ENCODE data around the gene YWHAG. TPM values are rescaled to one million over a fixed set of nuclear protein-coding genes. Genes with fewer than 3 reads are reported as not detected.
A peak's percentile ranks its signal among the peaks of the same experiment; 100 is the strongest.

Gene YWHAG
- total RNA-seq, 1 donor from 2014 or later: 151 TPM

DNA sequence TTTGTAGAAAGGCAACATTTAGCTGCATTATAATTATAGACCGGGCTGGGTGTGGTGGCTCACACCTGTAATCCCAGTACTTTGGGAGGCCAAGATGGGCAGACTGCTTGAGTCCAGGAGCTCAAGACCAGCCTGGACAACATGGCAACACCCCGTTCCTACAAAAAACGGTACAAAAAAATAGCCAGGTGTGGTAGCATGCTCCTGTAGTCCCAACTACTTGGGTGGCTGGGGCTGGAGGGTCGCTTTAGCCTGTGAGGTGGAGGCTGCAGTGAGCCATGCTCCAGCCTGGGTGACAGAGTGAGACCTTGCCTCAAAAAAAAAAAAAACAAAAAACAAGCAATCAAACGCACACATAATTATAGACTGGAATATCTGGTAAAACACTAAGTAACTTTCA lies 5.0 kb downstream of the YWHAG start:
- Mint-ChIP-seq H3K27me3 (ENCODE audit: unreplicated experiment) (no peaks in the 10 kb centered on the region), H3K4me1 (ENCODE audit: unreplicated experiment) (peaks cover 54% of the 10 kb centered on the region), H3K36me3 (ENCODE audit: unreplicated experiment) (peaks cover 47% of the 10 kb centered on the region), H3K9me3 (ENCODE audit: unreplicated experiment) (peaks cover 4% of the 10 kb centered on the region), H3K4me3 (ENCODE audit: unreplicated experiment) (no peak overlapping the region), H3K27ac (ENCODE audit: unreplicated experiment) (no peak overlapping the region)
- DNase-seq (ENCODE audit: extremely low spot score, unreplicated experiment): no peak
- TF ChIP-seq, protein P1, sequence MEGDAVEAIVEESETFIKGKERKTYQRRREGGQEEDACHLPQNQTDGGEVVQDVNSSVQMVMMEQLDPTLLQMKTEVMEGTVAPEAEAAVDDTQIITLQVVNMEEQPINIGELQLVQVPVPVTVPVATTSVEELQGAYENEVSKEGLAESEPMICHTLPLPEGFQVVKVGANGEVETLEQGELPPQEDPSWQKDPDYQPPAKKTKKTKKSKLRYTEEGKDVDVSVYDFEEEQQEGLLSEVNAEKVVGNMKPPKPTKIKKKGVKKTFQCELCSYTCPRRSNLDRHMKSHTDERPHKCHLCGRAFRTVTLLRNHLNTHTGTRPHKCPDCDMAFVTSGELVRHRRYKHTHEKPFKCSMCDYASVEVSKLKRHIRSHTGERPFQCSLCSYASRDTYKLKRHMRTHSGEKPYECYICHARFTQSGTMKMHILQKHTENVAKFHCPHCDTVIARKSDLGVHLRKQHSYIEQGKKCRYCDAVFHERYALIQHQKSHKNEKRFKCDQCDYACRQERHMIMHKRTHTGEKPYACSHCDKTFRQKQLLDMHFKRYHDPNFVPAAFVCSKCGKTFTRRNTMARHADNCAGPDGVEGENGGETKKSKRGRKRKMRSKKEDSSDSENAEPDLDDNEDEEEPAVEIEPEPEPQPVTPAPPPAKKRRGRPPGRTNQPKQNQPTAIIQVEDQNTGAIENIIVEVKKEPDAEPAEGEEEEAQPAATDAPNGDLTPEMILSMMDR (IDR thresholded peaks at IDR 0.05): no peak

DNA sequence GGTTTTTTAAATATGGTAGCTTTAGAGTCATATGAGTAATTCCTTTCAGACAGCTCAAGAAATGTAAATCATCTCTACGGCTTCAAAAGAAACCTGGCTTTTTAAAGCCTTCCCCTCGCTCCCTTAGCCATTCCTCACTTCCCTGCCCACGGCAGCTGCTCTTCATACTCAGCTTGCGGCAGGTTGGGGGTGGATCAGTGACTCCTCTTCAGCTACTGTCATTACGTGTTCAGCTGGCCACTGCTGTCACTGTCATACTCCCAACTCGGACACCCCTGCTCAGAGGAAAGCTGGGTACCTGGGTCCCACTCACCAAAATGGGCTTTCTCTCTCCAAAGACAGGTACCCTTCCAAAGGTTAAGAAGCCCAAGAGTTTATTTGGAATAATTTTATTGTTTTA lies 6.6 kb downstream of the YWHAG start:
- H3K27ac Mint-ChIP-seq (ENCODE audit: unreplicated experiment): peak overlapping the region; percentile 60
- no peak for DNase-seq (ENCODE audit: extremely low spot score, unreplicated experiment)
- peaks cover 4% of the 10 kb centered on the region for H3K9me3 Mint-ChIP-seq (ENCODE audit: unreplicated experiment)
- H3K36me3 Mint-ChIP-seq (ENCODE audit: unreplicated experiment): peaks cover 49% of the 10 kb centered on the region
- H3K4me1 Mint-ChIP-seq (ENCODE audit: unreplicated experiment): peaks cover 57% of the 10 kb centered on the region
- H3K27me3 Mint-ChIP-seq (ENCODE audit: unreplicated experiment): no peaks in the 10 kb centered on the region
- no peak overlapping the region for H3K4me3 Mint-ChIP-seq (ENCODE audit: unreplicated experiment)
- TF ChIP-seq, protein P1 (IDR thresholded peaks at IDR 0.05): no peak

DNA sequence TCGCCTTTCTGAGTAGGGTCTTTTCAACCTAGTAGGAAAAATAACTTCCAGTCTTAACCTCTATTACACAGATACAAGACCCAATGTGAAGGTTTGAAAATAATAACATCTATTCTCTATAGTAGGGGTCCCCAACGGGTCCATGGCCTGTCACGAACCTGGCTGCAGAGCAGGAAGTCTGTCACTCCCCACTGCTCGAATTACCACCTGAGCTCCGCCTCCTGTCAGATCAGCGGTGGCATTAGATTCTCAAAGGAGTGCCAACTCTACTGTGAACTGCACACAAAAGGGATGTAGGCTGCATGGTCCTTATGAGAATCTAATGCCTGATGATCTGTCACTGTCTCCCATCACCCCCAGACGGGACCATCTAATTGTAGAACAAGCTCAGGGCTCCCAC lies 7.4 kb downstream of the YWHAG start:
- Mint-ChIP-seq H3K9me3 (ENCODE audit: unreplicated experiment) (peaks cover 4% of the 10 kb centered on the region), H3K27ac (ENCODE audit: unreplicated experiment) (no peak overlapping the region), H3K4me3 (ENCODE audit: unreplicated experiment) (no peak overlapping the region), H3K27me3 (ENCODE audit: unreplicated experiment) (no peaks in the 10 kb centered on the region), H3K36me3 (ENCODE audit: unreplicated experiment) (peaks cover 54% of the 10 kb centered on the region), H3K4me1 (ENCODE audit: unreplicated experiment) (peaks cover 56% of the 10 kb centered on the region)
- no peak for DNase-seq (ENCODE audit: extremely low spot score, unreplicated experiment)
- TF ChIP-seq, protein P1 (IDR thresholded peaks at IDR 0.05): no peak

DNA sequence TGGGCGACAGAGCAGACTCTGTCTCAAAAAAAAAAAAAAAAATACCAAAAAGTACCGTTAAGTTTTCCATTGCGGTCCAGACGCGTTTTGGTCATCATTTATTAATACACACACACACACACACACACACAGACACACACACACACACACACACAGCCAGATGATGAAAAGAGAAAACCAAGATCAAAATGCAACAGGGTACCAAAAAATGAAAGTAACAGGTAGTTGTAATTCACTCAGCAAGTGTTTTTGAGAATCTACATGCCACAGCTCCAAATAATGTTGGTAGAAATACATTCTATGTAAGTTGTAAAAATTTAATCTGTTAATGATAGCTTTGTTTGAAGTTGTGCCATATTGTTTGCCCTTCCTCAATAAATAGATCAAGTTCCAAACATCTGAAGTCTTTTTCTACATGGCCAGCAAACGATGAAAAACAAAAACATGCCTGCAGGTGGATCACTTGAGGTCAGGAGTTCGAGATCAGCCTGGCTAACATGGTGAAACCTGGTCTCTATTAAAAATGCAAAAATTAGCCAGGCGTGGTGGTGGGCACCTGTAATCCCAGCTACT lies 9.4 kb downstream of the YWHAG start:
- TF ChIP-seq, protein P1 (IDR thresholded peaks at IDR 0.05): no peak
- H3K9me3 Mint-ChIP-seq (ENCODE audit: unreplicated experiment): no peaks in the 10 kb centered on the region
- H3K36me3 Mint-ChIP-seq (ENCODE audit: unreplicated experiment): peaks cover 53% of the 10 kb centered on the region
- DNase-seq (ENCODE audit: extremely low spot score, unreplicated experiment): no peak
- peaks cover 39% of the 10 kb centered on the region for H3K4me1 Mint-ChIP-seq (ENCODE audit: unreplicated experiment)
- no peak overlapping the region for H3K27ac Mint-ChIP-seq (ENCODE audit: unreplicated experiment)
- H3K27me3 Mint-ChIP-seq (ENCODE audit: unreplicated experiment): no peaks in the 10 kb centered on the region
- no peak overlapping the region for H3K4me3 Mint-ChIP-seq (ENCODE audit: unreplicated experiment)

DNA sequence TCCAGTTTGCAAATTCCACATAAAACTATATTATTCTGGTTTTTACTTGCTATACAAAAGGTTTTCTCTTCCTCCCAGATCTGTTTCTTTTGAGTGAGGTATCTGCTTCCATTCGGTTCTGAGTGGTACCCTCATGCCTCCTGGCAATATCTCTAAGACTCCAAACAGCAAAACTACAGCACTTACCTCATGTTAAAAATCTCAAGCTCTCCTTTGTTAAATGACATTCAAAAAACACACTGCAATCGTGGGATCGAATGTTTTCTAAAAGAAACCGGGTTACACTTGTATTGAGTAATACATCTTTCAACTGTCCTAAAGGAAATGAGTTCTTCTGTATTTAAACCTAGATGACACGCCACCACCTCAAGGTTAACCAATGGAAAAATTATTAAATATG lies 11.1 kb downstream of the YWHAG start:
- peak overlapping the region; percentile 0 for H3K27ac Mint-ChIP-seq (ENCODE audit: unreplicated experiment)
- H3K9me3 Mint-ChIP-seq (ENCODE audit: unreplicated experiment): no peaks in the 10 kb centered on the region
- H3K4me1 Mint-ChIP-seq (ENCODE audit: unreplicated experiment): peaks cover 40% of the 10 kb centered on the region
- TF ChIP-seq, protein P1 (IDR thresholded peaks at IDR 0.05): no peak
- H3K4me3 Mint-ChIP-seq (ENCODE audit: unreplicated experiment): no peak overlapping the region
- DNase-seq (ENCODE audit: extremely low spot score, unreplicated experiment): no peak
- no peaks in the 10 kb centered on the region for H3K27me3 Mint-ChIP-seq (ENCODE audit: unreplicated experiment)
- H3K36me3 Mint-ChIP-seq (ENCODE audit: unreplicated experiment): peaks cover 65% of the 10 kb centered on the region

All from osteocyte (in vitro differentiated cells).